ENCODE data around the gene TSPEAR. TPM values are rescaled to one million over a fixed set of nuclear protein-coding genes. Genes with fewer than 3 reads are reported as not detected.

The TSPEAR gene
- total RNA-seq, 3 donors from 2014 or later (not counting 1 experiment from before 2014, with no cell fraction given), result not detected

DNA sequence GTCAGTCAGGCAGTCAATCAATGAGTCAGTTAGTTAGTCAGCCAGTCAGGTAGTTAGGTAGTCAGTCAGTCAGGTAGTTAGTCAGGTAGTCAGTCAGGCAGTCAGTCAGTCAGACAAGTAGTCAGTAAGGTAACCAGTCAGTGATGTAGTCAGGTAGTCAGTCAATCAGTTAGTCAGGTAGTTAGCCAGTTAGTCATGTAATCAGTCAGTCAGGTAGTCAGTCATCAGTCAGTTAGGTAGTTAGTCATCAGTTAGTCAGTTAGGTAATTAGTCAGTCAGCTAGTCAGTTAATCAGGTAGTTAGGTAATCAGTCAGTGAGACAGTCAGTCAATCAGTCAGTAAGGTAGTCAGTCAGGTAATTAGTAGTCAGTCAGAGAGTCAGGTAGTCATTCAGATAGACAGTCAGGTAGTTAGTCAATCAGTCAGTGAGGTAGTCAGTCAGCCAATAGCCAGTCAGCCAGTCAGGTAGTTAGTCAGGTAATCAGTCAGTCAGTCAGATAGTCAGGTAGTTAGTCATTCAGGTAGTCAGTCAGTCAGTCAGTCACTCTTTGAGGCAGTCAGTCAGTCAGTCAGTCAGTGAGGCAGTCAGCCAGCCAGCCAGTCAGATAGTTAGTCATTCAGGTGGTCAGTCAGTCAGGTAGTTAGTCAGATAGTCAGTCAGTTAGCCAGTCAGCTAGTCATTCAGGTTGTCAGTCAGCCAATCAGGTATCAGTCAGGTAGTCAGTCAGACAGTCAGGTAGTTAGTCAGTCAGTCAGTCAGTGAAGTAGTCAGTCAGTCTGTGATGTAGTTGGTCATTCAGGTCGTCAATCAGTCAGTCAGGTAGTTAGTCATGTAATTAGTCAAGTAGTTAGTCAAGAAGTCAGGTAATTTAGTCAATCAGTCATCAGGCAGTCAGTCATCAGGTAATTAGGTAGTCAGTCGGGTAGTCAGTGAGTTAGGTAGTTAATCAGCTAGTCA, 186.7 kb downstream of the TSPEAR start:
- intact Hi-C loops (cut with micrococcal nuclease), result no loop called here
- no peaks in the 10 kb centered on the region for H3K9me3 ChIP-seq (ENCODE audit: control insufficient read depth, insufficient read depth, low read length)
- H3K4me1 ChIP-seq (ENCODE audit: control insufficient read depth, insufficient read depth, low read length), result no peaks in the 10 kb centered on the region
- H3K4me1 Mint-ChIP-seq, result peaks cover 0 to 5% of the 10 kb centered on the region in 2 donors
- WGBS (ENCODE audit: insufficient coverage), result 79% methylated on average over 2 of the region's 2 CpGs
- no peaks in the 10 kb centered on the region for H3K27me3 Mint-ChIP-seq (ENCODE audit: low read depth in 2 of 2)
- H3K36me3 Mint-ChIP-seq, result no peaks in the 10 kb centered on the region
- H3K9me3 Mint-ChIP-seq, result no peaks in the 10 kb centered on the region
- TF ChIP-seq, protein P1, sequence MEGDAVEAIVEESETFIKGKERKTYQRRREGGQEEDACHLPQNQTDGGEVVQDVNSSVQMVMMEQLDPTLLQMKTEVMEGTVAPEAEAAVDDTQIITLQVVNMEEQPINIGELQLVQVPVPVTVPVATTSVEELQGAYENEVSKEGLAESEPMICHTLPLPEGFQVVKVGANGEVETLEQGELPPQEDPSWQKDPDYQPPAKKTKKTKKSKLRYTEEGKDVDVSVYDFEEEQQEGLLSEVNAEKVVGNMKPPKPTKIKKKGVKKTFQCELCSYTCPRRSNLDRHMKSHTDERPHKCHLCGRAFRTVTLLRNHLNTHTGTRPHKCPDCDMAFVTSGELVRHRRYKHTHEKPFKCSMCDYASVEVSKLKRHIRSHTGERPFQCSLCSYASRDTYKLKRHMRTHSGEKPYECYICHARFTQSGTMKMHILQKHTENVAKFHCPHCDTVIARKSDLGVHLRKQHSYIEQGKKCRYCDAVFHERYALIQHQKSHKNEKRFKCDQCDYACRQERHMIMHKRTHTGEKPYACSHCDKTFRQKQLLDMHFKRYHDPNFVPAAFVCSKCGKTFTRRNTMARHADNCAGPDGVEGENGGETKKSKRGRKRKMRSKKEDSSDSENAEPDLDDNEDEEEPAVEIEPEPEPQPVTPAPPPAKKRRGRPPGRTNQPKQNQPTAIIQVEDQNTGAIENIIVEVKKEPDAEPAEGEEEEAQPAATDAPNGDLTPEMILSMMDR (IDR thresholded peaks at IDR 0.05), result no peak
- no peaks in the 10 kb centered on the region for H3K27me3 ChIP-seq (ENCODE audit: control insufficient read depth, insufficient read depth, low read length)
- no peak for DNase-seq
- H3K4me3 ChIP-seq (ENCODE audit: low read length), result no peak overlapping the region
- no peak overlapping the region for H3K4me3 Mint-ChIP-seq
- ATAC-seq, result no peak
- H3K27ac Mint-ChIP-seq, result no peak overlapping the region
- no peaks in the 10 kb centered on the region for H3K36me3 ChIP-seq (ENCODE audit: control insufficient read depth, insufficient read depth, low read length)
- H3K27ac ChIP-seq (ENCODE audit: low read length), result no peak overlapping the region

DNA sequence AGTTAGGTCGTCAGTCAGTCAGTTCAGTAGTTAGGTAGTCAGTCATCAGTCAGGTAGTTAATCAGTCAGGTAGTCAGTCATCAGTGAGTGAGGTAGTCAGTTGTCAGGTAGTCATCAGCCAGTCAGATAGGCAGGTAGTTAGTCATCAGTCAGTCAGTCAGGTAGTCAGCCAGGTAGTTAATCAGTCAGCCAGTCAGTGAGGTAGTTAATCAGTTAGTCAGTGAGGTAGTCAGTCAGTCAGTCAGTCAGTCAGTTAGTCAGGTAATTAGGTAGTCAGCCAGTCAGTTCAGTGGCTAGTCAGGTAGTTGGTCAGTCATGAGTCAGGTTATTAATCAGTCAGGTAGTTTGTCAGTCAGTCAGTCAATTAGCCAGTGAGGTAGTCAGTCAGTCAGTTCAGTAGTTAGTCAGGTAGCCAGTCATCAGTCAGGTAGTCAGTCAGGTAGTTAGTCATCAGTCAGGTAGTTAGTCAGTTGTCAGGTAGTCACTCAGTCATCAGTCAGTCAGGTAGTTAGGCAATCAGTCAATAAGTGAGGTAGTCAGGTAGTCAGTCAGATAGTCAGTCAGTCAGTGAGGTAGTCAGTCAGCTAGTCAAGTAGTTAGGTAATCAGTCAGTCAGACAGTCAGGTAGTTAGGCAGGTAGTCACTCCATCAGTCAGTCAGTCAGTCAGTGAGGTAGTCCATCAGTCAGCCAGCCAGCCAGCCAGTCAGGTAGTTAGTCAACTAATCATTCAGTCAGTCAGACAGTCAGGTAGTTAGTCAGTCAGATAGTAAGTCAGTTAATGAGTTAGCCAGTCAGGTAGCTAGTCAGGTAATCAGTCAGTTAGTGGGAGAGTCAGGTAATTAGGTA, 187.6 kb downstream of the TSPEAR start:
- Mint-ChIP-seq H3K9me3 (no peaks in the 10 kb centered on the region), H3K4me3 (no peak overlapping the region), H3K4me1 (no peaks in the 10 kb centered on the region), H3K27me3 (ENCODE audit: low read depth in 2 of 2) (no peaks in the 10 kb centered on the region), H3K36me3 (no peaks in the 10 kb centered on the region), H3K27ac (no peak overlapping the region)
- 65% methylated on average over 1 of the region's 1 CpG for WGBS (ENCODE audit: insufficient coverage)
- no peak for ATAC-seq
- H3K27me3 ChIP-seq (ENCODE audit: control insufficient read depth, insufficient read depth, low read length), result no peaks in the 10 kb centered on the region
- intact Hi-C loops (cut with micrococcal nuclease), result no loop called here
- H3K4me3 ChIP-seq (ENCODE audit: low read length), result no peak overlapping the region
- H3K36me3 ChIP-seq (ENCODE audit: control insufficient read depth, insufficient read depth, low read length), result no peaks in the 10 kb centered on the region
- no peak for DNase-seq
- TF ChIP-seq, protein P1 (IDR thresholded peaks at IDR 0.05), result no peak
- no peak overlapping the region for H3K27ac ChIP-seq (ENCODE audit: low read length)
- H3K4me1 ChIP-seq (ENCODE audit: control insufficient read depth, insufficient read depth, low read length), result no peaks in the 10 kb centered on the region
- H3K9me3 ChIP-seq (ENCODE audit: control insufficient read depth, insufficient read depth, low read length), result no peaks in the 10 kb centered on the region

DNA sequence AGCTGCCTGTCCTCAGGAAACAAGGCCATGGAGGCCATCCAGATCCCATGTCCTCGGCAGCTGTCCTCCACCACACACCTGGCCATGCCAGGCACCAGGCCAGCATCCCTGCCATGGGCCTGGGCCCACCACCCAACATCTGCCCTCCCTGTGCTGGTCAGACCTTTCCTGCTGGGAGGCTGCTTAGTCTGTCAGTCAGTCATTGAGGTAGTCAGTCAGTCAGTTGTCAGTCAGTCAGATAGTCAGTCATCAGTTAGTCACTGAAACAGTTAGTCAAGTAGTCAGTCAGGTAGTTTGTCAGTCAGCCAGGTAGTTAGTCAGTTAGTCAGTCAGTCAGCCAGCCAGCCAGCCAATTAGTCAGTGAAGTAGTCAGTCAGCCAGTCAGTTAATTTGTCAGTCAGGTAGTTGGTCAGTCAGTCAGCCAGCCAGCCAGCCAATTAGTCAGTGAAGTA, 188.6 kb downstream of the TSPEAR start:
- H3K4me1 ChIP-seq (ENCODE audit: control insufficient read depth, insufficient read depth, low read length), result no peaks in the 10 kb centered on the region
- intact Hi-C loops (cut with micrococcal nuclease), result no loop called here
- peaks cover 0 to 3% of the 10 kb centered on the region in 2 donors for H3K4me1 Mint-ChIP-seq
- H3K9me3 ChIP-seq (ENCODE audit: control insufficient read depth, insufficient read depth, low read length), result no peaks in the 10 kb centered on the region
- no peak overlapping the region for H3K4me3 Mint-ChIP-seq
- ATAC-seq, result no peak
- DNase-seq, result no peak
- no peak overlapping the region for H3K4me3 ChIP-seq (ENCODE audit: low read length)
- no peak overlapping the region for H3K27ac Mint-ChIP-seq
- no peak overlapping the region for H3K27ac ChIP-seq (ENCODE audit: low read length)
- H3K36me3 ChIP-seq (ENCODE audit: control insufficient read depth, insufficient read depth, low read length), result no peaks in the 10 kb centered on the region
- H3K9me3 Mint-ChIP-seq, result no peaks in the 10 kb centered on the region
- no peaks in the 10 kb centered on the region for H3K36me3 Mint-ChIP-seq
- TF ChIP-seq, protein P1 (IDR thresholded peaks at IDR 0.05), result no peak
- no peaks in the 10 kb centered on the region for H3K27me3 ChIP-seq (ENCODE audit: control insufficient read depth, insufficient read depth, low read length)
- 92% methylated on average over 1 of the region's 1 CpG for WGBS (ENCODE audit: insufficient coverage)
- peaks cover 0 to 4% of the 10 kb centered on the region in 2 donors for H3K27me3 Mint-ChIP-seq (ENCODE audit: low read depth in 2 of 2)
